GM13977 (cell line): ENCODE data around the gene CMSS1.

Experiments
- DNase-seq: peaks from one replicate; pipeline ENCODE4 v3.0.0; 2012; ENCODE audit warnings: low spot score
- in situ Hi-C: fragments of 300-500 bp; cut with MboI; formaldehyde crosslinking; loops from one replicate; pipeline ENCODE4 v1.12.0; 2022; ENCODE audit warnings: low sequenced_read_pairs, low pct_unique_long_range_greater_than_20kb, mixed read lengths, inconsistent platforms; ENCODE audit not compliant: unreplicated experiment
- TF ChIP-seq, protein P1 (sequence below): IDR thresholded peaks from 2 replicates; pipeline ENCODE4 v1.5.1; 2012; ENCODE audit warnings: mild to moderate bottlenecking, control low read depth; ENCODE audit not compliant: insufficient read depth; ENCODE audit errors: extremely low read depth, missing control alignments

Gene CMSS1

DNA sequence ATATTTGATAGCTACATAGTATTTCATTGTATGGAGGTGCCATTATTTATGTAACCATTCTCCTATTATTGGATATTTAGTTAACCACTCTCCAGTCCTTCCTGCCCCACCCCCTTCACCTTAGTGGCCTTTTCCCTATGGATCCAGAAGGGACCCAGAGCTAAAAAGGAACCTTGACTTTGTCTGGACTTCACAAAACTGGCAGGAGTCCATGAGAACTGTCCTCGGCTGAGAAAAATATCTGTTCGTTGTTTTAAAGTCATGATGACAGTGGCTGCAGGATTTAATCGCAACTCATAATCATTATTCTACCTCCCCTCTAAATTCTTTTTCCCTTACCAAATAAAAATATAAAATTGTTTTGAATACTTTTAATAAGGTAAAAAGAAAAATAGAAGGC is 129.7 kb downstream of the CMSS1 start:
- in situ Hi-C loops = no loop called here
- no peak for DNase-seq
- TF ChIP-seq, protein P1, sequence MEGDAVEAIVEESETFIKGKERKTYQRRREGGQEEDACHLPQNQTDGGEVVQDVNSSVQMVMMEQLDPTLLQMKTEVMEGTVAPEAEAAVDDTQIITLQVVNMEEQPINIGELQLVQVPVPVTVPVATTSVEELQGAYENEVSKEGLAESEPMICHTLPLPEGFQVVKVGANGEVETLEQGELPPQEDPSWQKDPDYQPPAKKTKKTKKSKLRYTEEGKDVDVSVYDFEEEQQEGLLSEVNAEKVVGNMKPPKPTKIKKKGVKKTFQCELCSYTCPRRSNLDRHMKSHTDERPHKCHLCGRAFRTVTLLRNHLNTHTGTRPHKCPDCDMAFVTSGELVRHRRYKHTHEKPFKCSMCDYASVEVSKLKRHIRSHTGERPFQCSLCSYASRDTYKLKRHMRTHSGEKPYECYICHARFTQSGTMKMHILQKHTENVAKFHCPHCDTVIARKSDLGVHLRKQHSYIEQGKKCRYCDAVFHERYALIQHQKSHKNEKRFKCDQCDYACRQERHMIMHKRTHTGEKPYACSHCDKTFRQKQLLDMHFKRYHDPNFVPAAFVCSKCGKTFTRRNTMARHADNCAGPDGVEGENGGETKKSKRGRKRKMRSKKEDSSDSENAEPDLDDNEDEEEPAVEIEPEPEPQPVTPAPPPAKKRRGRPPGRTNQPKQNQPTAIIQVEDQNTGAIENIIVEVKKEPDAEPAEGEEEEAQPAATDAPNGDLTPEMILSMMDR = no peak

- in situ Hi-C loops = no loop called here
- TF ChIP-seq, protein P1 = no peak
- DNase-seq = no peak
Measured at GRCh38 chr3:99948467-99949089, 130.9 kb downstream of the CMSS1 start.

- no peak for DNase-seq
- TF ChIP-seq, protein P1 = no peak
- in situ Hi-C loops = no loop called here
Measured at GRCh38 chr3:99949956-99950670, 132.5 kb downstream of the CMSS1 start.

GRCh38 chr3:99950921-99951320 is 133.3 kb downstream of the CMSS1 start:
- DNase-seq = no peak
- TF ChIP-seq, protein P1 = no peak
- in situ Hi-C loops = no loop called here

DNA sequence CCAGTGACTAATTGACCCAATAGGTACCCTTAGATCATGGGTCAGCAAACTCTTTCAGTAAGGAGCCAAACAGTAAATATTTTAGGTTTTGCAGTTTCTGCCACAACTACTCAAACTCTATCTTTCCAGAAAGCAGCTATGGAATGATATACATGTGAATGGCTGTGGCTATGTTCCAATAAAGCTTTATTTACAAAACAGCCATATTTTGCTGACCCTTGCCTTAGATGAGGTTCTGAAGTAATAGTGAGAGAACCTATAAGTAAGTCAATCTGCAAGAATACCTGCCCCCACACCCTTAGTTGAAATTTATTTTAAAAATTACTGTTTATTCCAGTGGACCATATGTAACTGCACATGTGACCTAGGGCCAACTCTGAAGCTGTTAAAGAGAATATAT is 134.0 kb downstream of the CMSS1 start:
- DNase-seq = no peak
- in situ Hi-C loops = no loop called here

GRCh38 chr3:99952306-99952705 is 134.6 kb downstream of the CMSS1 start:
- DNase-seq = no peak
- in situ Hi-C loops = no loop called here
- TF ChIP-seq, protein P1 = no peak

More for the DNA sequence above, 134.0 kb downstream of the CMSS1 start:
- TF ChIP-seq, protein P1 = no peak

GRCh38 chr3:99953596-99953995 is 135.9 kb downstream of the CMSS1 start:
- TF ChIP-seq, protein P1 = no peak
- in situ Hi-C loops = no loop called here
- no peak for DNase-seq
